C4-2B (cell line): Measurements from ENCODE around the gene SEZ6.

Source experiments
- ZFX ChIP-seq: fragments of 450-650 bp; IDR thresholded peaks from 2 replicates; pipeline ENCODE4 v1.6.1; 2017
- TF ChIP-seq, protein P1 (sequence below): fragments of 450-650 bp; conservative IDR thresholded peaks from 2 replicates; pipeline ENCODE4 v1.5.1; 2017; ENCODE audit warnings: mild to moderate bottlenecking

DNA sequence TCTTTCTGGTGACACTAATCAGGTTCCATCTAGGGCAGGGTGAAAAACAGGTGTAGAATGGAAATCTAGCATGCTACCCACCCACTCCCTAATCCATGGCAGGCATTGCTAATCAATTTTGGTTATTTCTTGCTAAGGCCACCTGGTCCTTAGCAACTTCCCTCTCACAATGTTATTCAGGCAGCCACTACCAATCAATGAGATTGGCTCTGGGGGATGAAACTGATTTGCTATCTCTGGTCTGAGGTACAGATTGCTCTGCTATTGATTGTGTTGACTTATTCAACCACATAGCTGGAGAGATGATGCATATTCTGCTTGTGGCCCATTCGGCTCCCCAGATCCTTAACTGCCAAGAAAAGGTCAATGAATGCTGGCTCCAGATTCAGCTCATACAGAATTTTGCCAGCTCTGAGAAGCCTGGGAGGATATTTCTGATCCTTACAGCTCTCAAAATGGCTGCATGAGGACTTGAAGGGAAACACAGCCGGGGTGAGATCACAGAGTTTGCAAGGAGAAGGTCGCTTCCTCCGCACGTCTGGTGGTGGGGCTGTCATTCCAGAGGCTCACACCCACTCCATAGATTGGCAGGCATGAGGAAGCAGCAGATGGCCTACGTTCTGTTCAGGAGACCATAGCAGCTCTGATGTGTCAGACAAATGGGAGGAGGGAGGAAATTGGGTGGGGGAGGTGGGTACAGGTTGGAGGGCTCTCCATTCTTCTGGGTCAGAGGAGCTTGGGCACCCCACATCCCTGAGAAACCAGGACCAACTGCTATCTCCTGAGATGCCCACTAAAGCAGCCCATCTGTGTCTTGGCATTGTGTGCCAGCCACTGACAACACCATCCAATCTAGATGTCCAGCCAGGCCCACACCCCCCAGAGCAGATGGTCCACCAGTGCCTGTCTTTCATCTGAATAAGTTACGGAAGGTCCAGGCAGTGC lies 22.3 kb downstream of the SEZ6 start:
- TF ChIP-seq, protein P1, sequence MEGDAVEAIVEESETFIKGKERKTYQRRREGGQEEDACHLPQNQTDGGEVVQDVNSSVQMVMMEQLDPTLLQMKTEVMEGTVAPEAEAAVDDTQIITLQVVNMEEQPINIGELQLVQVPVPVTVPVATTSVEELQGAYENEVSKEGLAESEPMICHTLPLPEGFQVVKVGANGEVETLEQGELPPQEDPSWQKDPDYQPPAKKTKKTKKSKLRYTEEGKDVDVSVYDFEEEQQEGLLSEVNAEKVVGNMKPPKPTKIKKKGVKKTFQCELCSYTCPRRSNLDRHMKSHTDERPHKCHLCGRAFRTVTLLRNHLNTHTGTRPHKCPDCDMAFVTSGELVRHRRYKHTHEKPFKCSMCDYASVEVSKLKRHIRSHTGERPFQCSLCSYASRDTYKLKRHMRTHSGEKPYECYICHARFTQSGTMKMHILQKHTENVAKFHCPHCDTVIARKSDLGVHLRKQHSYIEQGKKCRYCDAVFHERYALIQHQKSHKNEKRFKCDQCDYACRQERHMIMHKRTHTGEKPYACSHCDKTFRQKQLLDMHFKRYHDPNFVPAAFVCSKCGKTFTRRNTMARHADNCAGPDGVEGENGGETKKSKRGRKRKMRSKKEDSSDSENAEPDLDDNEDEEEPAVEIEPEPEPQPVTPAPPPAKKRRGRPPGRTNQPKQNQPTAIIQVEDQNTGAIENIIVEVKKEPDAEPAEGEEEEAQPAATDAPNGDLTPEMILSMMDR = no peak
- no peak for TF ChIP-seq ZFX
